ENCODE measurements around the gene BST2. TPM values are rescaled to one million over a fixed set of nuclear protein-coding genes. Genes with fewer than 3 reads are reported as not detected.

The BST2 gene
- polyA plus RNA-seq, 1 donor (not counting 4 experiments of a cell fraction or from before 2014, with no cell fraction given) = 4.4 TPM

GRCh38 chr19:17419154-17419620 lies 13.8 kb upstream of the BST2 start:
- DNase-seq (ENCODE audit: low read depth, low spot score) = no peak
- peak overlapping the region; percentile 69 to 87 (median 85) for H3K4me3 ChIP-seq (ENCODE audit: control insufficient read depth in 2 of 3, extremely low read depth in 1 of 3, insufficient read depth in 2 of 3, low read depth in 1 of 3, low read length in 3 of 3)
- H4K20me1 ChIP-seq (ENCODE audit: control insufficient read depth, extremely low read depth, insufficient read depth, low read length) = no peaks in the 10 kb centered on the region
- TF ChIP-seq, protein P1, sequence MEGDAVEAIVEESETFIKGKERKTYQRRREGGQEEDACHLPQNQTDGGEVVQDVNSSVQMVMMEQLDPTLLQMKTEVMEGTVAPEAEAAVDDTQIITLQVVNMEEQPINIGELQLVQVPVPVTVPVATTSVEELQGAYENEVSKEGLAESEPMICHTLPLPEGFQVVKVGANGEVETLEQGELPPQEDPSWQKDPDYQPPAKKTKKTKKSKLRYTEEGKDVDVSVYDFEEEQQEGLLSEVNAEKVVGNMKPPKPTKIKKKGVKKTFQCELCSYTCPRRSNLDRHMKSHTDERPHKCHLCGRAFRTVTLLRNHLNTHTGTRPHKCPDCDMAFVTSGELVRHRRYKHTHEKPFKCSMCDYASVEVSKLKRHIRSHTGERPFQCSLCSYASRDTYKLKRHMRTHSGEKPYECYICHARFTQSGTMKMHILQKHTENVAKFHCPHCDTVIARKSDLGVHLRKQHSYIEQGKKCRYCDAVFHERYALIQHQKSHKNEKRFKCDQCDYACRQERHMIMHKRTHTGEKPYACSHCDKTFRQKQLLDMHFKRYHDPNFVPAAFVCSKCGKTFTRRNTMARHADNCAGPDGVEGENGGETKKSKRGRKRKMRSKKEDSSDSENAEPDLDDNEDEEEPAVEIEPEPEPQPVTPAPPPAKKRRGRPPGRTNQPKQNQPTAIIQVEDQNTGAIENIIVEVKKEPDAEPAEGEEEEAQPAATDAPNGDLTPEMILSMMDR (optimal IDR thresholded peaks at IDR 0.05 in 1 of 3, IDR thresholded peaks at IDR 0.05 in 1 of 3, conservative IDR thresholded peaks at IDR 0.05 in 1 of 3; ENCODE audit: extremely low read depth in 1 of 3, insufficient read depth in 2 of 3, low read length in 3 of 3) = no peak
- TF ChIP-seq EZH2 (IDR thresholded peaks at IDR 0.05; ENCODE audit: low read length) = no peak
- H3K27ac ChIP-seq (ENCODE audit: control insufficient read depth, insufficient read depth, low read length) = peak overlapping the region; percentile 35
- no peaks in the 10 kb centered on the region for H3K27me3 ChIP-seq (ENCODE audit: control insufficient read depth, extremely low read depth, insufficient read depth, low read length)
- peak overlapping the region; percentile 58 for H3K9ac ChIP-seq (ENCODE audit: control insufficient read depth, extremely low read depth, insufficient read depth, low read length)
- H3K36me3 ChIP-seq (ENCODE audit: control insufficient read depth in 2 of 2, extremely low read depth in 1 of 2, insufficient read depth in 2 of 2, low read length in 2 of 2) = peaks cover 0 to 4% of the 10 kb centered on the region in 2 experiments
- peak overlapping the region; percentile 89 for H3K4me2 ChIP-seq (ENCODE audit: control insufficient read depth, extremely low read depth, insufficient read depth, low read depth, low read length)
- no peak for FAIRE-seq
- no peaks in the 10 kb centered on the region for H3K9me1 ChIP-seq (ENCODE audit: control insufficient read depth, extremely low read depth, insufficient read depth, low read length)
- no peaks in the 10 kb centered on the region for H3K9me3 ChIP-seq (ENCODE audit: control insufficient read depth, low read depth, low read length)
- peak overlapping the region; percentile 78 for H2AFZ ChIP-seq (ENCODE audit: control insufficient read depth, low read length)
- dilution Hi-C loops (cut with MboI; ENCODE audit: extremely low pct_ligation_motif_present, low sequenced_read_pairs) = no loop called here
- H3K79me2 ChIP-seq (ENCODE audit: control insufficient read depth, insufficient read depth, low read length) = no peaks in the 10 kb centered on the region
- H3K4me1 ChIP-seq (ENCODE audit: control insufficient read depth, extremely low read depth, insufficient read depth, low read length) = peaks cover 9% of the 10 kb centered on the region

GRCh38 chr19:17418710-17419109 lies 13.3 kb upstream of the BST2 start:
- FAIRE-seq (no peak), DNase-seq (ENCODE audit: low read depth, low spot score) (no peak)
- Histone ChIP-seq H3K4me3 (ENCODE audit: control insufficient read depth in 2 of 3, extremely low read depth in 1 of 3, insufficient read depth in 2 of 3, low read depth in 1 of 3, low read length in 3 of 3) (peak overlapping the region; percentile 69 to 87 (median 85)), H3K36me3 (ENCODE audit: control insufficient read depth in 2 of 2, extremely low read depth in 1 of 2, insufficient read depth in 2 of 2, low read length in 2 of 2) (peaks cover 0 to 1% of the 10 kb centered on the region in 2 experiments), H3K27me3 (ENCODE audit: control insufficient read depth, extremely low read depth, insufficient read depth, low read length) (no peaks in the 10 kb centered on the region), H3K4me1 (ENCODE audit: control insufficient read depth, extremely low read depth, insufficient read depth, low read length) (peaks cover 9% of the 10 kb centered on the region), H3K9ac (ENCODE audit: control insufficient read depth, extremely low read depth, insufficient read depth, low read length) (no peak overlapping the region), H3K9me3 (ENCODE audit: control insufficient read depth, low read depth, low read length) (no peaks in the 10 kb centered on the region), H4K20me1 (ENCODE audit: control insufficient read depth, extremely low read depth, insufficient read depth, low read length) (no peaks in the 10 kb centered on the region), H3K4me2 (ENCODE audit: control insufficient read depth, extremely low read depth, insufficient read depth, low read depth, low read length) (peak overlapping the region; percentile 89), H3K9me1 (ENCODE audit: control insufficient read depth, extremely low read depth, insufficient read depth, low read length) (no peaks in the 10 kb centered on the region), H2AFZ (ENCODE audit: control insufficient read depth, low read length) (peak overlapping the region; percentile 78), H3K79me2 (ENCODE audit: control insufficient read depth, insufficient read depth, low read length) (no peaks in the 10 kb centered on the region), H3K27ac (ENCODE audit: control insufficient read depth, insufficient read depth, low read length) (no peak overlapping the region)
- dilution Hi-C loops (cut with MboI; ENCODE audit: extremely low pct_ligation_motif_present, low sequenced_read_pairs) = no loop called here
- TF ChIP-seq, protein P1 (optimal IDR thresholded peaks at IDR 0.05 in 1 of 3, IDR thresholded peaks at IDR 0.05 in 1 of 3, conservative IDR thresholded peaks at IDR 0.05 in 1 of 3; ENCODE audit: extremely low read depth in 1 of 3, insufficient read depth in 2 of 3, low read length in 3 of 3) = no peak
- no peak for TF ChIP-seq EZH2 (IDR thresholded peaks at IDR 0.05; ENCODE audit: low read length)
